HUES64 (cell line): Measurements from ENCODE around the gene LINC00305.

ENCODE experiments used
- H3K27ac ChIP-seq: 2 replicates; pipeline ENCODE4 v1.7.0; 2013; ENCODE audit warnings: low read depth, low read length, inconsistent platforms
- H3K27me3 ChIP-seq: 2 replicates; pipeline ENCODE4 v1.6.1; 2013; ENCODE audit warnings: mild to moderate bottlenecking, low read length; ENCODE audit not compliant: insufficient read depth
- H3K36me3 ChIP-seq: 2 replicates; pipeline ENCODE4 v1.6.1; 2013; ENCODE audit warnings: mild to moderate bottlenecking, low read length; ENCODE audit not compliant: insufficient read depth
- H3K4me1 ChIP-seq: 2 replicates; pipeline ENCODE4 v1.6.1; 2013; ENCODE audit warnings: mild to moderate bottlenecking, low read length, moderate library complexity; ENCODE audit not compliant: insufficient read depth
- H3K4me3 ChIP-seq: 2 replicates; pipeline ENCODE4 v1.5.1; 2013; ENCODE audit warnings: mild to moderate bottlenecking, low read length, moderate library complexity
- H3K9ac ChIP-seq: 2 replicates; pipeline ENCODE4 v1.6.1; 2013; ENCODE audit warnings: mild to moderate bottlenecking, low read depth, low read length
- H3K9me3 ChIP-seq: 2 replicates; pipeline ENCODE4 v1.6.1; 2013; ENCODE audit warnings: low read depth, low read length; ENCODE audit not compliant: insufficient read depth
- WGBS: fragments of 150-250, 120-280 bp; methylation state at CpG from one replicate; pipeline ENCODE4 v1.1.7; 2013; ENCODE audit warnings: missing lambda C conversion rate; 5-methylcytosine and 5-hydroxymethylcytosine counted together

The LINC00305 gene

GRCh38 chr18:64164883-64165282, 16.0 kb upstream of the LINC00305 start:
- H3K9ac ChIP-seq = no peak overlapping the region
- WGBS = 88% methylated on average over 4 of the region's 4 CpGs
- no peaks in the 10 kb centered on the region for H3K27me3 ChIP-seq
- H3K9me3 ChIP-seq = no peaks in the 10 kb centered on the region
- H3K4me1 ChIP-seq = peaks cover 49% of the 10 kb centered on the region
- H3K27ac ChIP-seq = no peak overlapping the region
- H3K36me3 ChIP-seq = no peaks in the 10 kb centered on the region
- H3K4me3 ChIP-seq = no peak overlapping the region

GRCh38 chr18:64149916-64150438, 1.1 kb upstream of the LINC00305 start:
- Histone ChIP-seq H3K27ac (no peak overlapping the region), H3K9ac (no peak overlapping the region), H3K4me1 (no peaks in the 10 kb centered on the region), H3K27me3 (no peaks in the 10 kb centered on the region), H3K9me3 (no peaks in the 10 kb centered on the region), H3K4me3 (no peak overlapping the region), H3K36me3 (no peaks in the 10 kb centered on the region)
- WGBS = 84% methylated on average over 11 of the region's 11 CpGs

GRCh38 chr18:64142904-64143303, 6.0 kb downstream of the LINC00305 start:
- H3K9me3 ChIP-seq = no peaks in the 10 kb centered on the region
- no peak overlapping the region for H3K27ac ChIP-seq
- no peaks in the 10 kb centered on the region for H3K4me1 ChIP-seq
- H3K27me3 ChIP-seq = no peaks in the 10 kb centered on the region
- 90% methylated on average over 1 of the region's 1 CpG for WGBS
- H3K9ac ChIP-seq = no peak overlapping the region
- H3K4me3 ChIP-seq = no peak overlapping the region
- no peaks in the 10 kb centered on the region for H3K36me3 ChIP-seq

GRCh38 chr18:64137914-64138313, 11.0 kb downstream of the LINC00305 start:
- no peaks in the 10 kb centered on the region for H3K36me3 ChIP-seq
- H3K4me1 ChIP-seq = peaks cover 24% of the 10 kb centered on the region
- H3K4me3 ChIP-seq = no peak overlapping the region
- H3K9ac ChIP-seq = no peak overlapping the region
- no peaks in the 10 kb centered on the region for H3K9me3 ChIP-seq
- WGBS = no CpG with 5 or more reads among the region's 1 CpG
- H3K27me3 ChIP-seq = no peaks in the 10 kb centered on the region
- H3K27ac ChIP-seq = no peak overlapping the region

- H3K4me1 ChIP-seq = peaks cover 28% of the 10 kb centered on the region
- peak overlapping the region; percentile 80 for H3K27ac ChIP-seq
- H3K9me3 ChIP-seq = no peaks in the 10 kb centered on the region
- no peaks in the 10 kb centered on the region for H3K36me3 ChIP-seq
- H3K9ac ChIP-seq = peak overlapping the region; percentile 43; the same call in 1 of the 2 replicates
- WGBS = 30% methylated on average over 3 of the region's 6 CpGs
- no peaks in the 10 kb centered on the region for H3K27me3 ChIP-seq
- H3K4me3 ChIP-seq = no peak overlapping the region
These were observed 14.7 kb downstream of the LINC00305 start for GRCh38 chr18:64134044-64134747.

GRCh38 chr18:64132871-64133270, 16.0 kb downstream of the LINC00305 start:
- WGBS = 94% methylated on average over 2 of the region's 2 CpGs
- no peak overlapping the region for H3K4me3 ChIP-seq
- no peaks in the 10 kb centered on the region for H3K9me3 ChIP-seq
- H3K4me1 ChIP-seq = peaks cover 28% of the 10 kb centered on the region
- H3K27me3 ChIP-seq = no peaks in the 10 kb centered on the region
- H3K27ac ChIP-seq = no peak overlapping the region
- H3K36me3 ChIP-seq = no peaks in the 10 kb centered on the region
- no peak overlapping the region for H3K9ac ChIP-seq

- Histone ChIP-seq H3K9me3 (no peaks in the 10 kb centered on the region), H3K36me3 (no peaks in the 10 kb centered on the region), H3K9ac (no peak overlapping the region), H3K27me3 (no peaks in the 10 kb centered on the region), H3K4me3 (no peak overlapping the region), H3K4me1 (peaks cover 28% of the 10 kb centered on the region), H3K27ac (no peak overlapping the region)
- WGBS = 95% methylated on average over 2 of the region's 2 CpGs
These were observed 17.6 kb downstream of the LINC00305 start for GRCh38 chr18:64131314-64131713.

GRCh38 chr18:64127172-64127571, 21.7 kb downstream of the LINC00305 start:
- 95% methylated on average over 2 of the region's 2 CpGs for WGBS
- Histone ChIP-seq H3K36me3 (no peaks in the 10 kb centered on the region), H3K27ac (no peak overlapping the region)

GRCh38 chr18:64119916-64120315, 29.0 kb downstream of the LINC00305 start:
- H3K4me1 ChIP-seq = peaks cover 27% of the 10 kb centered on the region
- no peaks in the 10 kb centered on the region for H3K9me3 ChIP-seq
- no peaks in the 10 kb centered on the region for H3K27me3 ChIP-seq
- no peak overlapping the region for H3K4me3 ChIP-seq
- no peaks in the 10 kb centered on the region for H3K36me3 ChIP-seq
- H3K9ac ChIP-seq = no peak overlapping the region
- no peak overlapping the region for H3K27ac ChIP-seq
- no CpG with 5 or more reads among the region's 1 CpG for WGBS

More at GRCh38 chr18:64127172-64127571, 21.7 kb downstream of the LINC00305 start:
- Histone ChIP-seq H3K9me3 (no peaks in the 10 kb centered on the region), H3K27me3 (no peaks in the 10 kb centered on the region), H3K9ac (no peak overlapping the region), H3K4me1 (0 out of 2 replicates have a peak, but pooled peaks cover 3% of the 10 kb centered on the region), H3K4me3 (no peak overlapping the region)

- H3K9me3 ChIP-seq = no peaks in the 10 kb centered on the region
- H3K4me1 ChIP-seq = peaks cover 27% of the 10 kb centered on the region
- no peaks in the 10 kb centered on the region for H3K36me3 ChIP-seq
- H3K27ac ChIP-seq = no peak overlapping the region
- H3K4me3 ChIP-seq = no peak overlapping the region
- 96% methylated on average over 3 of the region's 3 CpGs for WGBS
- H3K27me3 ChIP-seq = no peaks in the 10 kb centered on the region
- no peak overlapping the region for H3K9ac ChIP-seq
These were observed 30.5 kb downstream of the LINC00305 start for GRCh38 chr18:64118406-64118805.

- 18% methylated on average over 4 of the region's 5 CpGs for WGBS
- no peak overlapping the region for H3K9ac ChIP-seq
- H3K27me3 ChIP-seq = no peaks in the 10 kb centered on the region
- H3K27ac ChIP-seq = peak overlapping the region; percentile 90; the same call in 1 of the 2 replicates
- no peak overlapping the region for H3K4me3 ChIP-seq
- peaks cover 27% of the 10 kb centered on the region for H3K4me1 ChIP-seq
- no peaks in the 10 kb centered on the region for H3K36me3 ChIP-seq
- no peaks in the 10 kb centered on the region for H3K9me3 ChIP-seq
These were observed 32.2 kb downstream of the LINC00305 start for GRCh38 chr18:64116571-64117175.
